GM18526 (cell line): ENCODE results near the gene ANKRD52.

Experiments used
- POLR2A ChIP-seq: IDR thresholded peaks from 3 replicates; pipeline ENCODE4 v1.6.1; 2011; ENCODE audit not compliant: insufficient read length; ENCODE audit errors: extremely low read depth

Gene ANKRD52

DNA sequence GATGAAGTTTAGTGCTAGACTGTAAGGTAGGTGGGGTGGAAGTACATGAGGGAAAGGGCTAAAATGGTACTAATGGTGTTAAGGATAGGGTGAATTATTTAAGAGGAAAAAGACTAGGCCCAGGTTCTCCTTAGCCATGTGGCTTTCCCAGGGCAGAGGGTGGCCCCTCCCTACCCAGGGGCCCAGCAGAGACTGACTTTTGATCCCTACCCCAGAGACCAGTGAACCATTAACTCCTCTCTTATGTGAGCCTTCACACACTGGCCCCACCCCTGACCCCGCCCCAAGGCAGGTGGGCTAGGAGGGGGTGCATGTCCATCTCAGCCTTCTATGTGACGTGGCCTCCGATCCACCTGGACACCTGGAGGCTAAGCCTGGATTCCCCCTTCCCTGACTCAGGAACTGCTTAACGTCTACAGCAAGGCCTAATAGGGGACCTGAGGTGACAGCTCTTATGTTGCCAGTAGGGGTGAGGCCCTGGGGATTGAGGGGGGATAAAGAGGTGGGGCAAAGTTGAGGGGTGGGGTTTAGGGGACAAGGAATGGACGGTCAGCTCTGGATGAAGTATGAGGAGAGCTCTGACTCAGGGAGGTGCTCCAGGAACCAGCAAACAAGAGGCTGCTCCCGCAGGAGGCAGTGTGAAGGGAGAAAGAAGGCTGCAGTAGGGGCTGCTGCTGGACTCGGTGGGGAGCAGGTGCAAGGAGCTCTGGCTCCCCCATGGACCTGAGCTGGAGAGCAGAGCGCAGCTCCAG, 27.6 kb downstream of the ANKRD52 start:
- no peak for TF ChIP-seq POLR2A

DNA sequence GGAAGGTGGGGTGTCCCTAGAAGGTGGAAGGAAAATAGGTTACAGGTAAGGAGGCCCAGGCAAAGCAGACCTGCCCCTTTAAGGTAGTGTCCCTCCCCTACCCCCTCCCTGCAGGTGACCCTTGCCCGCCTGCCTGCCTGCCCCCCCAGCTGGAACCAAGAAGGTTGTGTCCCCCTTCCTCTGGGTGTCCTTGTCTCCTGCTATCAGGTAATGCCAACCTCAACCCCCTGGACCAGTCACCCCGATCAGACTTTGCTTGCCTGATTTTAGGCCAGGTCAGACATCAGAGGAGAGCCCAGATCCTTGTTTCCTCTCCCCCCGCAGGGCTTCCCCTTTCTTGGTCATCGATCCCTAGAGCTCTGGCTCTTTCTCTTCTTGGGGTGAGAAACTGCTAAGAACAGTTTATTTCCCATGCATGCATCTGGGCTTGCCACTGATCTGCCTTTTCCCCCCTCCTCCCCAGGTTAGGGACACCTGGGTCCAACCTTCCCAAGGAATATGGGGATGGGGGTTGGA, 28.2 kb downstream of the ANKRD52 start, which contains the start of gene SLC39A5:
SLC39A5 (plus strand) TSS at position 136 of the 516 bp plus-strand sequence. CDS start 1,224 bp downstream, outside the sequence.
- no peak for TF ChIP-seq POLR2A

DNA sequence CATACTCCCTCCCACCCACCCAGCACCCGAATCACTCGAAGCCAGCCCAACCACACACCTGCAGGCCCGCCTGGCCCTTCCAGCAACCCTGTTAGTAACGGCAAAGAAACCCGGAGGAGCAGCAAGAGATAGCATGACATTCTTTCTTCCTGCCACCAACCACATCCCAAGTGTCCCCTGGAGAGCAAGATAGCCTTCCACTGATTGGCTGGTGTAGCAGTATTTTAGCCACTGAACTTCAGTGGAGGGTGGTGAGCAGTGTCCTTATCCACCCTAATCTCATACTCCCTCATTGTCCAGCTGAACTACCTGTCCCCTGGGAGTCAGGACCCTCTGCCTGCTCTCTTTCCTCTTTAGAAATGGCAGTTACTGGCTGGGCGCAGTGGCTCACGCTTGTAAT, 29.1 kb downstream of the ANKRD52 start:
- TF ChIP-seq POLR2A: no peak

DNA sequence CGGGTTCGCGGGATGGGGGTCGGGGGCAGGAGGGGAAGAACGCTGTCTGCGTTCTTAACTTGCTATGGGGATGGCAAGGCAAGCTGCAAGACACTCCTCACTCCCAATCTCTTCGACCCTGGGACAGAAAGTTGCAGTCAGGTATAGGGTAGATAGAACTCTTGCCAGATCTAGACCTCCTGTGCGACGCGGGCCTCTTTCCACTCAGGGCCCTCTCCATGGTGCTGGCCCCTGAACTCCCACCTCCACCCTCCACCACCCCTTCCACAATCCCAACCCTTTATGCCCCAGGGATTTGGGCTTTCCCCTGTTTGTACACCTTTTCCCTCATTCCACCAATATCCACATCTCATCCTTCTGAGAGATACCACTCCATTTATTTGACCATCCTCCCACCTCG, 33.2 kb downstream of the ANKRD52 start:
- TF ChIP-seq POLR2A: no peak

DNA sequence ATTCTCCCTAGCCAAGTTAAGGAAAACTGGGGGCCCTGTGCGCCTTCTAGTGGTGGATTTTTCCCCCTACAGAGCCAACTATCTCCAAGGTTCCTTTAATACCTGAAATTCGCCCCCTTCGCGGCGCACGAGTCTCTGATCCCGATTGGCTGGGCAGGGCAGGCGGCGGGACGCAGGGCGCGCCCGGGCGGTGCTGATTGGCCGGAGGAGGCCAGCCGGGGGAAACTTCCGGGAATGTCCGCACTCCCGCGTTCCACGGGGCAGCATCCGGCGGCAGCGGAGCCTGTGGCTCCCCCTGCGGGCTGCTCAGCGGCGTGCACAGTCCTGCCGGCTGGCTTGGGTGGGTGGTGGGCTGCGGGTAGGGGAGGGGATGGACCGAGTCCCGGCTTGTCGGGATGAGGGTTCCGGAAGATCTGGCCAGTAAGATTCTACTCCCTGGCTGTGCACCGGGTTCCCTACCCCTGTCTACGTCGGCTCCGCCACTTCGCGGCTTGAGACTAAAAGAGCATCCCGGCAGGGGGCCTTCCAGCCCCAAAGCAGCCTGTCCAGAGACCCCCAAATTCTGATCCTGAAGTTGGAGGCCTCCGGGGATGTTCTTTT, 34.0 kb downstream of the ANKRD52 start, which contains the start of gene NABP2:
NABP2 (plus strand) TSS at position 241 of the 600 bp plus-strand sequence. CDS start 515 bp downstream, outside the sequence.
- peak; percentile 65 for TF ChIP-seq POLR2A

DNA sequence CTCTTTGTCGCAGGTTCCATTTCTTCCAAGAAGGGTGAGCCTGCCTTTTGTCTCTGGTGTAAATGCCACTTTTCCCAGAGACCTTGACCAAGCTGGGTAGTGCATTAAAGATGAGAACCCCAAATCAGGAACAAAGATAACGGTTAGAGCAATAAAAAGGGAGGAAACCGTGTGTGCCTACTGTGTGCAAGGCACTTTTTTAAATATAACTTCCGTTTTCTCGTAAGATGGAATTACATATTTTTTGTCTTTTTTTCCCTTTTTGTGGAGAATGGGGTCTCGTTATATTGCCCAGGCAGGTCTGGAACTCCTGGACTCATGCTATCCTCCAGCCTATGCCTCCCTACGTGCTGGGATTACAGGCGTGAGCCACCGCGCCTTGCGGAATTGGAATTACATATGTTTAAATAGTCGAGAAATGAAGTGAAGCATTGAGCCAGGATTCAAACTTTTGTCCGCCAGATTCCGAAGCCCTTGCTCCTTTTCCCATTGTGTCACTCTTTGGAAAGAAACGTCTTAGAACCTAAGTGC, 34.5 kb downstream of the ANKRD52 start:
- no peak for TF ChIP-seq POLR2A

DNA sequence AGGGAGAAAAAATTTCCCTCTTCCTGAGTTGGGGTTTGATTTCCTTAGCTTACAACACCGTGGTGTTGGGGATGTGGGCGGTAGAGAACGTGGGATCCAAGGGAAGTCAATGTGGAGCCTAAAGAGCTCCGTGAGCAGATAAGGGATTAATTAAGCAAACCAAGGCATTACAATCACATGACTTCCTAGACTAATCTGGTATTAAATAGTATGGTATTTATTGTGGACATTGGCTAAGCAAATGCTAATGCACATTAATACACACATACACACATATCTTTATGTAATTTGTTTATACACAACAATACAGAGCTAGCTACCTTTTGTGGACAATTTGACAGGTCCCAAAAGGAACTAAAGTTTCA, 35.7 kb downstream of the ANKRD52 start:
- no peak for TF ChIP-seq POLR2A

DNA sequence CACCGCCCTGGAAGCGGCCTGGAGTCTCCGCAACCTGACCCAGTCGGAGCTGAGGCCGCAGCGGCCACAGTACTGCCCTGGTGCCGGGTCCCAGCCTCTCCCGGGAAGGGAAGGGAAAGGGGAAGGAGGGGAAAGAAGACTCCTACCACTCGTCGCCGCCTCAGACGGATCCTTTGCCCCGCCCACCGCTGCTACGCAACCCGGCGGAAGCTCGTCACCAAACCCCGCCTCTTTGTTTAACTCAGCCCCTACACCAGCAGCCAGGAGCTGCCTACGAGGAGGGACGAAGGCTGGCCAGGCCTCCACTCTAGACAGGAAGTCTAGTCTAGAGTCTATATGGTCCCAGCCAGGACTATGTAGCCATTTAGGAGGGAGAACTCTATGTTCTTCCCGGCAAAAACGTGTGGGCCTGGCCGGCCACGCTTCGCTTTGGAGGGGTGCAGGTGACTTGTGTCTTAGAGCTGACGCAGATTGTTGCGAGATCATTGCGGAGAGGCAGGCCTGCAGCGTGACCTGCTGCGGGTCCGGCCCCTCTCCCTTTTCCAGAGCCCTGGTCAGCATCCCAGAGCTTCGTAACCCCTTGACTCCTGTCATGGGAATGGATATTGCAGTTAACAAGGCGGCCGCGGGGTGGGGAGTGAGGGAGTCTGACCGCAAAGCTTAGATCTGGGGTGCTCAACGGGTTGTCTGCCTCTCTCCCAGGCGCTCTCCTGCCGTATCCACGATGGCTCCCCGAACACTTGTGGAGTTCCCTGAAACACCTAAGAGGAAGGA, 36.2 kb downstream of the ANKRD52 start, which contains the start of gene RNF41:
RNF41 (minus strand) TSS at position 166 of the 774 bp plus-strand sequence. CDS start 7,875 bp downstream, outside the sequence.
- peak; percentile 89 for TF ChIP-seq POLR2A

DNA sequence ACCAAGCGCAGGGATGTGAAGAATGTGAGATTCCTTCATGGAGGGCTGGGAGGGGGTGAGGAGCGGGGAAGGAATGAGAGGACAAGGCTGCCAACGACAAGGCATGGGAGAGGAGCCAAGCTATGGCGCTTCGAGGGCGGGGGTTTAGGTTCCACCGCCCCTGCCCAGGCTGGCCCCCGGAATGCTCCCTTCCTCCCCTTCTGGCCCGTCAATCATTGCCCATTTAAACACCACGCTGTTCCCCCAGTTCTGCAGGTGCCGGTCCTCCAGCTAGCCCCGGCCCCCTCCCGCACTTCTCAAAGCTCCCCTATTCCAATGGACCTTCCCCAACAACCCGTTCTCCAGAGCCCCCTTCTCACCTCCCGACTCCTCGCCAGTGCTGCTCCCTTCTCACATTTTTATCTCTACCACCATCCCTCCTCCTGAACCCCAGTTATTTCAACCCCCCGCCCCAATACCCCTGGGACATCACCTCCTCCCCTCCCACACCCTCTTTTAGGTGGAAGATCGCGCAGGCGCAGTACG, 36.9 kb downstream of the ANKRD52 start:
- no peak for TF ChIP-seq POLR2A

DNA sequence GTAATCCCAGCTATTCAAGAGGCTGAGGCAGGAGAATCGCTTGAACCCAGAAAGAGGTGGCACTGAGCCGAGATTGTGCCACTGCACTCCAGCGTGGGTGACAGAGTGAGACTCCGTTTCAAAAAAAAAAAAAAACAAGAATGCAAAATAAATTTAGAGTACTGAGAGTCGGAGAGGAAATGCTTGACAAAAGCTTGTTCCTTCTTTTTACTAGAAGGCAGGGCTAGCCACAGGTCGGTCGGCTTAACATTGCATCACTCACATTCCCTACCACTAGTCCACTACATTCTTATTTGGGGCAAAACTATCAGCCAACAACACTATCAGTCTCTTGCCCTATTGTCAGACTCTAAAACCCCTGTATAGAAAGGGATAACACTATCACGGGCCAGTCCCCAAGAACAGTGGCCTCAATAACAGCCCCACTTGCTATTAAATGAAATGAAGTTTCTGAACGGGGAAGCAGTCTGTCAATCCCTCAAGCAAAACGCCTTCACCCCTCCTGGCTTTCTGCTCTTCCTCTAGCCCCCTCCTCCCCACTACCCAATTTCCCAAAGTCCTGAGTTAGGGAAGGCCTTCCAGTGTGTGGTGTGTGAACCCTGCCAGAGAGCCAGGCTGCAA, 37.5 kb downstream of the ANKRD52 start:
- TF ChIP-seq POLR2A: no peak

DNA sequence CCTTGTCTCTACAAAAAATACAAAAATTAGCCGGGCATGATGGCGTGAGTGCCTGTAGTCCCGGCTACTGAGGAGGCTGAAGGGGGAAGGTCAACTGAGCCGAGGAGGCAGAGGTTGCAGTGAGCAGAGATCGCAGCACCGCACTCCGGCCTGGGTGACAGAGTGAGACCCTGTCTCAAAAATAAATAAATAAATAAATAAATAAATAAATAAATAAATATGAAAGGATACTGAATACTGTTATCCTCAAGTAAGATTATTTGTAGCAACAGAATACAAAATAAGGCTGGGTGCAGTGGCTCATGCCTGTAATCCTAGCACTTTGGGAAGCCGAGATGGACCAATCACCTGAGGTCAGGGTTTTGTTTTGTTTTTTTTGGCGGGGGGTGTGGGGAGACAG, 38.3 kb downstream of the ANKRD52 start:
- no peak for TF ChIP-seq POLR2A

DNA sequence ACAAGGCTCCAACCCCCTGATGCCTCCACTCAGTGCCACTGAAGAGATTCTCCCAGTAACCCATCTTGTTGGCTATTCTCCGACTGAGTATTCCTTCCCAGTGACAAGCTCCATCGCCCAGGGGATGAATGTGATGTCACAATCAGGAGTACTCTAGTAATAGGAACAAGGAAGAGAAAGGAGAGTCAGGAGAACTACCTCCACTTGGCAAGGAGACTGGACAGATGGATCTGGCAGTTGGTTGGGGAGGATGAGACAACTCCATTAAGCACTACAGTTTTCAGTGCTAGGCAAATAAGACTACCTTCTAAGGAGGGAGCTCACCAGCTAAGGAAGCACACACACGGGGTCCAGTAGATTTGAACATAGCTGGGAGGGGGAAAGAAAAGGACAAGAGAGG, 41.7 kb downstream of the ANKRD52 start:
- no peak for TF ChIP-seq POLR2A

DNA sequence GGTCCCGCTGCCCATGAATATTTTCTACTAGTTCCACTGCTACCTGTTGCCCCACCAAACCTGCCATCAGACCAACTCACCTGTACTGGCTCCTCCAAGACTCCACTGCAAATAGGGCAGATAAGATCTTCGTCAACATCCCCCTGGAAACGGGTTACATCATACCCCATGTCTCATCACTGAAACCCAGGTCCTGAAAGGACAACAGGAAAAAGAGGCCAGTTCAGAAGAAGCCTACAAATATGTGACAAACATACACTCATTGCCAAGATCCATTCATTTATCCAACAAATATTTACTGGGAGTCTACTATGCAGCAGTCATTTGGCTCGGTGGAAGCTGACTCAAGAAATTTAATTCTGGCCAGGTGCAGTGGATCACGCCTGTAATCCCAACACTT, 44.3 kb downstream of the ANKRD52 start:
- no peak for TF ChIP-seq POLR2A

DNA sequence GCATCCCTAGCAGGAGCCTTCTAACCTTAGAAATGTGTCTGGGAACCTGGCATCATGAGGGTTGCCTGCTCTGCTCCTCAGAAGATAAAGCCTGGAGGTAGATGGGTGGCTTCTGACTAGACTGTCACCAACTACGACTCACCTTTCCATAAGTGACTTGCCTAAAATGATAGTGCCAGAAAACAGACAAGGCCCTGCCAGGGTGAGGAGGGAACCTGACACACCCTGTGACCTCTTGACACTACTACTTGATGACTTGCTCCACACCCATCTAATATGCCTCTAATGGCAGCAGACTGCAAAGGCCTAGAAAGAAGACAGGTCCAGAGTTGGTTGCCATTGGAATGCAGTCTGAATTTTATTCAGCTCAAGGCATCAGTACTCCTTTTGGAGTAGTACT, 45.8 kb downstream of the ANKRD52 start:
- no peak for TF ChIP-seq POLR2A

DNA sequence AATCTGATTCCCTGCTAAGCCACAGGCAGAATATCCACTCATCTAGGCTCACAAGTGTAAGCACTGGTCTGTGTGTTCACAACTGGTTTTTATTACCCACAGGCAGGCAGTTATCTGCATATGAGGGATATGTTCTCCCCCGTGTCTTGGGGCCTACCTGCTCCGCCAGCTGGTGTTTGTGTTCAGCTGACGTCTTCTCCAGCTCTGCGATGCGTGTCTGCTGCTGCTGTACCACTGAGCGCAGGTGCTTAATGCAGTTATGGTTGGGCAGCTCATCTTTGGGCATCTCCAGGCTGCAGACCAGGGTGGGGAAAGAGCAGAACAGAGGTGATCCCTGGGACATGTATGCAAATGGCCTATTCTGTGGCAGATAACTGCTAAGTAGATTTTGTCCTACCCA, 50.2 kb downstream of the ANKRD52 start:
- no peak for TF ChIP-seq POLR2A
